HG03060 (cell line): Measurements from ENCODE around the gene WNK1.
"Not testable (repeated sequence)": the region's sequence is repeated elsewhere in the genome, so short reads cannot be mapped to it uniquely, and the experiment has no call there.

Experiments
- ATAC-seq: cut with Tn5 transposase; IDR thresholded peaks from one replicate; pipeline ENCODE4 v1.9.1; 2021; ENCODE audit warnings: low read depth, moderate number of reproducible peaks; ENCODE audit not compliant: unreplicated experiment

Gene WNK1

GRCh38 chr12:905261-906031 lies 153.1 kb downstream of the WNK1 start:
- no peak for ATAC-seq

GRCh38 chr12:906062-906585 lies 153.7 kb downstream of the WNK1 start:
- no peak for ATAC-seq

- no peak for ATAC-seq
These were observed 155.2 kb downstream of the WNK1 start for GRCh38 chr12:907413-908185.

- no peak for ATAC-seq
These were observed 157.5 kb downstream of the WNK1 start for GRCh38 chr12:909861-910260.

- ATAC-seq = no peak
These were observed 158.0 kb downstream of the WNK1 start for GRCh38 chr12:910416-910815.

- no peak for ATAC-seq
These were observed 158.9 kb downstream of the WNK1 start for GRCh38 chr12:911191-911826.

GRCh38 chr12:912466-913235 lies 160.3 kb downstream of the WNK1 start:
- ATAC-seq = no peak

GRCh38 chr12:913919-914698 lies 161.7 kb downstream of the WNK1 start:
- no peak for ATAC-seq

- no peak for ATAC-seq
These were observed 162.7 kb downstream of the WNK1 start for GRCh38 chr12:915090-915489.

- no peak for ATAC-seq
These were observed 163.9 kb downstream of the WNK1 start for GRCh38 chr12:916240-916639.

GRCh38 chr12:916712-917445 lies 164.5 kb downstream of the WNK1 start:
- ATAC-seq = no peak

- no peak for ATAC-seq
These were observed 168.3 kb downstream of the WNK1 start for GRCh38 chr12:920676-921075.

- no peak for ATAC-seq
These were observed 169.9 kb downstream of the WNK1 start for GRCh38 chr12:922285-922684.

- no peak for ATAC-seq
These were observed 174.3 kb downstream of the WNK1 start for GRCh38 chr12:926641-927040.

GRCh38 chr12:931060-931459 lies 178.7 kb downstream of the WNK1 start:
- no peak for ATAC-seq

GRCh38 chr12:931591-931990 lies 179.2 kb downstream of the WNK1 start:
- ATAC-seq = no peak

- ATAC-seq = not testable (repeated sequence)
These were observed 183.5 kb downstream of the WNK1 start for GRCh38 chr12:935891-936290.

- no peak for ATAC-seq
These were observed 184.3 kb downstream of the WNK1 start for GRCh38 chr12:936377-937345.
